GM12878 (cell line): ENCODE data around the gene SLC6A2. TPM values are rescaled to one million over a fixed set of nuclear protein-coding genes. Genes with fewer than 3 reads are reported as not detected.

ENCODE experiments used
- ATAC-seq: fragments of 200-7000 bp; cut with Tn5 transposase; 3 replicates; pipeline ENCODE4 v1.9.1; 2020; ENCODE audit warnings: mild to moderate bottlenecking, moderate library complexity
- BruUV-seq: library from RNA; stranded (reverse); fragments of 400-500 nt; replicated peaks from 2 replicates; lab custom pipeline; 2021; lab: Mats Ljungman, UMichigan
- CTCF ChIA-PET: fragments of 300-600 bp; sonication (Branson Sonifier 250); formaldehyde crosslinking; extraction: SDS; loops from one replicate; lab custom pipeline; 2021; ENCODE audit warnings: inconsistent platforms; lab: Yijun Ruan, JAX
- POLR2A ChIA-PET: fragments of 350-600 bp; formaldehyde crosslinking; extraction: SDS; loops from one replicate; lab custom pipeline; 2021; ENCODE audit warnings: inconsistent platforms; lab: Charles Lee
- RAD21 ChIA-PET: fragments of 300-600 bp; sonication (Branson Sonifier 250); formaldehyde crosslinking; loops from one replicate; lab custom pipeline; 2023; ENCODE audit warnings: antibody characterized with exemption; ENCODE audit not compliant: unreplicated experiment; lab: Charles Lee
- SMC1A ChIA-PET: fragments of 300-600 bp; sonication (Branson Sonifier 250); formaldehyde crosslinking; loops from one replicate; lab custom pipeline; 2023; ENCODE audit not compliant: unreplicated experiment, uncharacterized antibody; lab: Charles Lee
- DNase-seq: peaks from one replicate; pipeline ENCODE4 v3.0.0-alpha.2; 2011; ENCODE audit warnings: low read depth, low spot score
- FAIRE-seq: peaks from 3 replicates; lab custom pipeline; 2011; peaks lifted over from hg19 to GRCh38; lab: Jason Lieb, UNC
- H2AFZ ChIP-seq: 2 replicates; pipeline ENCODE4 v1.6.0; 2011; ENCODE audit warnings: low read depth, low read length, control low read depth; ENCODE audit not compliant: control insufficient read depth
- H3K27ac ChIP-seq: 2 replicates; pipeline ENCODE4 v1.5.1; 2011; ENCODE audit warnings: control low read depth; ENCODE audit not compliant: control insufficient read depth, insufficient read depth
- H3K27me3 ChIP-seq, 2 experiments: replicated peaks in 1 of 2; 2 replicates each; pipeline versions ENCODE4 v1.6.0 to v1.6.1; 2011; ENCODE audit warnings: low read length in 1 of 2; ENCODE audit not compliant: control insufficient read depth in 2 of 2, insufficient read depth in 2 of 2
- H3K36me3 ChIP-seq, 2 experiments: 2 replicates each; pipeline ENCODE4 v1.5.1; 2011; ENCODE audit warnings: low read length in 1 of 2; ENCODE audit not compliant: control insufficient read depth in 2 of 2, insufficient read depth in 2 of 2
- H3K4me1 ChIP-seq: 2 replicates; pipeline ENCODE4 v1.6.1; 2011; ENCODE audit warnings: mild to moderate bottlenecking, low read length, moderate library complexity, mixed read lengths; ENCODE audit not compliant: control insufficient read depth, insufficient read depth
- H3K4me2 ChIP-seq: 2 replicates; pipeline ENCODE4 v1.6.0; 2011; ENCODE audit warnings: control low read depth; ENCODE audit not compliant: control insufficient read depth, insufficient read depth
- H3K4me3 ChIP-seq: fragments of 200-600 bp; sonication (generic); 2 replicates; pipeline ENCODE4 v1.5.1; 2016
- H3K79me2 ChIP-seq: 2 replicates; pipeline ENCODE4 v1.6.0; 2011; ENCODE audit warnings: low read length; ENCODE audit not compliant: control insufficient read depth, insufficient read depth
- H3K9ac ChIP-seq: 2 replicates; pipeline ENCODE4 v1.8.0; 2011; ENCODE audit warnings: low read length, control low read depth, mixed read lengths; ENCODE audit not compliant: control insufficient read depth, insufficient read depth
- H3K9me3 ChIP-seq: replicated peaks from 3 replicates; pipeline ENCODE4 v1.5.1; 2011; ENCODE audit warnings: mild to moderate bottlenecking, low read length; ENCODE audit not compliant: control insufficient read depth, insufficient read depth
- H4K20me1 ChIP-seq: 2 replicates; pipeline ENCODE4 v1.6.0; 2011; ENCODE audit not compliant: control insufficient read depth, insufficient read depth
- ATF2 ChIP-seq: IDR thresholded peaks from 2 replicates; pipeline ENCODE4 v1.6.1; 2012; ENCODE audit warnings: low read length, inconsistent platforms
- DPF2 ChIP-seq: fragments of 450-650 bp; IDR thresholded peaks from 2 replicates; pipeline ENCODE4 v1.6.1; 2017; ENCODE audit warnings: mild to moderate bottlenecking
- FOXM1 ChIP-seq: IDR thresholded peaks from 2 replicates; pipeline ENCODE4 v1.6.1; 2012; ENCODE audit warnings: low read depth, mild to moderate bottlenecking, inconsistent platforms, low read length, moderate library complexity
- GABPA ChIP-seq: IDR thresholded peaks from 2 replicates; pipeline ENCODE4 v1.6.1; 2014; ENCODE audit warnings: antibody characterized with exemption, low read depth, mild to moderate bottlenecking, inconsistent platforms
- HDGF ChIP-seq: fragments of 450-650 bp; IDR thresholded peaks from 2 replicates; pipeline ENCODE4 v1.6.1; 2016; ENCODE audit warnings: antibody characterized with exemption
- NR2F1 ChIP-seq: fragments of 450-650 bp; conservative IDR thresholded peaks from 2 replicates; pipeline ENCODE4 v1.6.1; 2017; ENCODE audit warnings: mild to moderate bottlenecking
- RFX5 ChIP-seq: IDR thresholded peaks from 2 replicates; pipeline ENCODE4 v1.6.1; 2011; ENCODE audit warnings: low read depth, low read length, improper control_type of control experiment
- SP1 ChIP-seq: IDR thresholded peaks from one replicate; pipeline ENCODE4 v1.6.1; 2011; ENCODE audit warnings: low read depth, low read length
- SUPT20H ChIP-seq: IDR thresholded peaks from 2 replicates; pipeline ENCODE4 v1.6.1; 2011; ENCODE audit warnings: low read depth, mild to moderate bottlenecking, low read length, moderate library complexity, borderline replicate concordance; ENCODE audit not compliant: control insufficient read depth
- USF2 ChIP-seq: IDR thresholded peaks from 2 replicates; pipeline ENCODE4 v1.6.1; 2011; ENCODE audit warnings: low read depth, low read length, improper control_type of control experiment, borderline replicate concordance
- in situ Hi-C: fragments of 300-500 bp; cut with MboI; formaldehyde crosslinking; loops from 9 replicates; pipeline ENCODE4 v1.14.3; 2018; ENCODE audit warnings: mixed read lengths
- intact Hi-C: fragments of 100-400 bp; cut with micrococcal nuclease; formaldehyde crosslinking; loops from one replicate; pipeline ENCODE4 v1.14.2; 2022; ENCODE audit not compliant: unreplicated experiment
- polyA plus RNA-seq, 11 experiments: library from polyadenylated mRNA; depleted of rRNA in 4 of 11; unstranded in 6 of 11; stranded (reverse) in 5 of 11; fragments of >200 nt; fragmentation: Nextera tagmentation in 4 of 11; fragmentation: Illumina TruSeq in 1 of 11; extraction: Ambion mirVana in 4 of 11; extraction: Trizol in 1 of 11; gene quantifications; 1 replicate in 1 of 11; 2 replicates in 10 of 11; pipeline versions ENCODE4 v1.2.1 to v1.2.3, GENCODE V29; 2011 to 2016; ENCODE audit warnings: inconsistent platforms in 2 of 11, missing spikeins in 2 of 11, low read depth in 1 of 11
- total RNA-seq, 4 experiments: library from RNA; depleted of rRNA in 3 of 4; stranded (reverse); fragments of >200 nt in 3 of 4; fragmentation: Illumina TruSeq in 1 of 4; extraction: Trizol in 1 of 4; gene quantifications; 2 replicates each; pipeline versions ENCODE4 v1.2.1 to v1.2.3, GENCODE V29; 2013 to 2021
- TF ChIP-seq, protein P1 (sequence below): fragments of 450-650 bp; conservative IDR thresholded peaks from 2 replicates; pipeline ENCODE4 v1.6.1; 2017; ENCODE audit warnings: mild to moderate bottlenecking, moderate library complexity
- TF ChIP-seq, protein P2 (sequence below): IDR thresholded peaks from 2 replicates; pipeline ENCODE4 v1.6.1; 2012; ENCODE audit warnings: improper control_type of control experiment, low read depth, low read length; ENCODE audit not compliant: insufficient replicate concordance

SLC6A2 gene
- total and polyA plus RNA-seq, 10 of the 15 experiments (the other 5 are each of a cell fraction or from before 2014, with no cell fraction given) = not detected

- no peak overlapping the region for H3K4me2 ChIP-seq
- no TSS peak for BruUV-seq
- H3K4me1 ChIP-seq = no peaks in the 10 kb centered on the region
- no peaks in the 10 kb centered on the region for H3K79me2 ChIP-seq
- H3K36me3 ChIP-seq = no peaks in the 10 kb centered on the region
- H3K9me3 ChIP-seq = no peaks in the 10 kb centered on the region
- ChIA-PET POLR2A (no interaction called here), SMC1A (no interaction called here), RAD21 (no interaction called here), CTCF (interaction anchor here (2.1 kb wide), 1 partner anchor 234 kb away, joined by 8 read pairs; no protein-coding TSS in a partner anchor)
- ATAC-seq (no peak), FAIRE-seq (no peak), DNase-seq (no peak)
- H3K27me3 ChIP-seq = no peaks in the 10 kb centered on the region
- no peak overlapping the region for H3K4me3 ChIP-seq
- H2AFZ ChIP-seq = no peak overlapping the region
- in situ Hi-C loops = no loop called here
- H3K27ac ChIP-seq = no peak overlapping the region
- H4K20me1 ChIP-seq = no peaks in the 10 kb centered on the region; the same call in 1 of the 2 replicates
- H3K9ac ChIP-seq = no peak overlapping the region
- intact Hi-C loops = no loop called here
- TF ChIP-seq, protein P1, sequence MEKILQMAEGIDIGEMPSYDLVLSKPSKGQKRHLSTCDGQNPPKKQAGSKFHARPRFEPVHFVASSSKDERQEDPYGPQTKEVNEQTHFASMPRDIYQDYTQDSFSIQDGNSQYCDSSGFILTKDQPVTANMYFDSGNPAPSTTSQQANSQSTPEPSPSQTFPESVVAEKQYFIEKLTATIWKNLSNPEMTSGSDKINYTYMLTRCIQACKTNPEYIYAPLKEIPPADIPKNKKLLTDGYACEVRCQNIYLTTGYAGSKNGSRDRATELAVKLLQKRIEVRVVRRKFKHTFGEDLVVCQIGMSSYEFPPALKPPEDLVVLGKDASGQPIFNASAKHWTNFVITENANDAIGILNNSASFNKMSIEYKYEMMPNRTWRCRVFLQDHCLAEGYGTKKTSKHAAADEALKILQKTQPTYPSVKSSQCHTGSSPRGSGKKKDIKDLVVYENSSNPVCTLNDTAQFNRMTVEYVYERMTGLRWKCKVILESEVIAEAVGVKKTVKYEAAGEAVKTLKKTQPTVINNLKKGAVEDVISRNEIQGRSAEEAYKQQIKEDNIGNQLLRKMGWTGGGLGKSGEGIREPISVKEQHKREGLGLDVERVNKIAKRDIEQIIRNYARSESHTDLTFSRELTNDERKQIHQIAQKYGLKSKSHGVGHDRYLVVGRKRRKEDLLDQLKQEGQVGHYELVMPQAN = no peak
- TF ChIP-seq ATF2 (no peak), FOXM1 (no peak), USF2 (no peak), GABPA (no peak), RFX5 (no peak), SUPT20H (no peak), HDGF (no peak), DPF2 (no peak), SP1 (no peak), NR2F1 (no peak)
- TF ChIP-seq, protein P2, sequence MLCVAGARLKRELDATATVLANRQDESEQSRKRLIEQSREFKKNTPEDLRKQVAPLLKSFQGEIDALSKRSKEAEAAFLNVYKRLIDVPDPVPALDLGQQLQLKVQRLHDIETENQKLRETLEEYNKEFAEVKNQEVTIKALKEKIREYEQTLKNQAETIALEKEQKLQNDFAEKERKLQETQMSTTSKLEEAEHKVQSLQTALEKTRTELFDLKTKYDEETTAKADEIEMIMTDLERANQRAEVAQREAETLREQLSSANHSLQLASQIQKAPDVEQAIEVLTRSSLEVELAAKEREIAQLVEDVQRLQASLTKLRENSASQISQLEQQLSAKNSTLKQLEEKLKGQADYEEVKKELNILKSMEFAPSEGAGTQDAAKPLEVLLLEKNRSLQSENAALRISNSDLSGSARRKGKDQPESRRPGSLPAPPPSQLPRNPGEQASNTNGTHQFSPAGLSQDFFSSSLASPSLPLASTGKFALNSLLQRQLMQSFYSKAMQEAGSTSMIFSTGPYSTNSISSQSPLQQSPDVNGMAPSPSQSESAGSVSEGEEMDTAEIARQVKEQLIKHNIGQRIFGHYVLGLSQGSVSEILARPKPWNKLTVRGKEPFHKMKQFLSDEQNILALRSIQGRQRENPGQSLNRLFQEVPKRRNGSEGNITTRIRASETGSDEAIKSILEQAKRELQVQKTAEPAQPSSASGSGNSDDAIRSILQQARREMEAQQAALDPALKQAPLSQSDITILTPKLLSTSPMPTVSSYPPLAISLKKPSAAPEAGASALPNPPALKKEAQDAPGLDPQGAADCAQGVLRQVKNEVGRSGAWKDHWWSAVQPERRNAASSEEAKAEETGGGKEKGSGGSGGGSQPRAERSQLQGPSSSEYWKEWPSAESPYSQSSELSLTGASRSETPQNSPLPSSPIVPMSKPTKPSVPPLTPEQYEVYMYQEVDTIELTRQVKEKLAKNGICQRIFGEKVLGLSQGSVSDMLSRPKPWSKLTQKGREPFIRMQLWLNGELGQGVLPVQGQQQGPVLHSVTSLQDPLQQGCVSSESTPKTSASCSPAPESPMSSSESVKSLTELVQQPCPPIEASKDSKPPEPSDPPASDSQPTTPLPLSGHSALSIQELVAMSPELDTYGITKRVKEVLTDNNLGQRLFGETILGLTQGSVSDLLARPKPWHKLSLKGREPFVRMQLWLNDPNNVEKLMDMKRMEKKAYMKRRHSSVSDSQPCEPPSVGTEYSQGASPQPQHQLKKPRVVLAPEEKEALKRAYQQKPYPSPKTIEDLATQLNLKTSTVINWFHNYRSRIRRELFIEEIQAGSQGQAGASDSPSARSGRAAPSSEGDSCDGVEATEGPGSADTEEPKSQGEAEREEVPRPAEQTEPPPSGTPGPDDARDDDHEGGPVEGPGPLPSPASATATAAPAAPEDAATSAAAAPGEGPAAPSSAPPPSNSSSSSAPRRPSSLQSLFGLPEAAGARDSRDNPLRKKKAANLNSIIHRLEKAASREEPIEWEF = no peak
Measured at GRCh38 chr16:55698946-55699345, 43.2 kb downstream of the SLC6A2 start.
